ENCODE measurements around the gene TNNI2.
A peak's percentile ranks its signal among the peaks of the same experiment; 100 is the strongest.

The TNNI2 gene

DNA sequence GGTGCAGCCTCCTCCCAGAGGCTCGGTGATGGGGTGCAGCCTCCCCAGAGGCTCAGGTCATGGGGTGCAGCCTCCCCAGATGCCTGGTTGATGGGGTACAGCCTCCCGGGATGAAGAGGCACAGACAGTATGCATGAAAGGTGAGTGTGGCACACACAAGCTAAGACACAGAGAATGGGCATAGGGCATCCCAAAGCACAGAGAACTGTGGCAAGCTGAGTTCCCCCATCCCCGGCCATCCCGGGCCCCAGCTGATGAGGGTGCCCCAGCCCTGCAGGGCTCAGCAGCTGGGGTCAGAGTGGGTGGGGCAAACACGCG, 8.8 kb upstream of the TNNI2 start:
- TF ChIP-seq ZNF184 (tag by site-specific recombination; IDR thresholded peaks at IDR 0.05) (no peak), OSR2 (tag by site-specific recombination; IDR thresholded peaks at IDR 0.05) (no peak), PRDM10 (tag by site-specific recombination; IDR thresholded peaks at IDR 0.05) (no peak)
- TF ChIP-seq, protein P1, sequence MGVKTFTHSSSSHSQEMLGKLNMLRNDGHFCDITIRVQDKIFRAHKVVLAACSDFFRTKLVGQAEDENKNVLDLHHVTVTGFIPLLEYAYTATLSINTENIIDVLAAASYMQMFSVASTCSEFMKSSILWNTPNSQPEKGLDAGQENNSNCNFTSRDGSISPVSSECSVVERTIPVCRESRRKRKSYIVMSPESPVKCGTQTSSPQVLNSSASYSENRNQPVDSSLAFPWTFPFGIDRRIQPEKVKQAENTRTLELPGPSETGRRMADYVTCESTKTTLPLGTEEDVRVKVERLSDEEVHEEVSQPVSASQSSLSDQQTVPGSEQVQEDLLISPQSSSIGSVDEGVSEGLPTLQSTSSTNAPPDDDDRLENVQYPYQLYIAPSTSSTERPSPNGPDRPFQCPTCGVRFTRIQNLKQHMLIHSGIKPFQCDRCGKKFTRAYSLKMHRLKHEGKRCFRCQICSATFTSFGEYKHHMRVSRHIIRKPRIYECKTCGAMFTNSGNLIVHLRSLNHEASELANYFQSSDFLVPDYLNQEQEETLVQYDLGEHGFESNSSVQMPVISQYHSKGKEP (tag by site-specific recombination; IDR thresholded peaks at IDR 0.05), result no peak
- H3K4me3 ChIP-seq (ENCODE audit: low read depth, low read length), result no peak overlapping the region
- ChIA-PET POLR2A (no interaction called here), CTCF (interaction anchor here (0.9 to 8.2 kb wide), 3 partner anchors 137 to 322 kb away, joined by 3 to 261 read pairs (median 116); no protein-coding TSS in a partner anchor)
- no peaks in the 10 kb centered on the region for H3K4me1 ChIP-seq (ENCODE audit: control insufficient read depth, insufficient read depth, low read length)
- H3K9me3 ChIP-seq (ENCODE audit: control insufficient read depth, insufficient read depth, low read depth, low read length), result no peaks in the 10 kb centered on the region
- H3K27ac ChIP-seq (ENCODE audit: extremely low read depth, low read depth, low read length), result no peak overlapping the region
- no peaks in the 10 kb centered on the region for H3K36me3 ChIP-seq (ENCODE audit: control insufficient read depth in 2 of 2, insufficient read depth in 1 of 2, low read length in 2 of 2)

DNA sequence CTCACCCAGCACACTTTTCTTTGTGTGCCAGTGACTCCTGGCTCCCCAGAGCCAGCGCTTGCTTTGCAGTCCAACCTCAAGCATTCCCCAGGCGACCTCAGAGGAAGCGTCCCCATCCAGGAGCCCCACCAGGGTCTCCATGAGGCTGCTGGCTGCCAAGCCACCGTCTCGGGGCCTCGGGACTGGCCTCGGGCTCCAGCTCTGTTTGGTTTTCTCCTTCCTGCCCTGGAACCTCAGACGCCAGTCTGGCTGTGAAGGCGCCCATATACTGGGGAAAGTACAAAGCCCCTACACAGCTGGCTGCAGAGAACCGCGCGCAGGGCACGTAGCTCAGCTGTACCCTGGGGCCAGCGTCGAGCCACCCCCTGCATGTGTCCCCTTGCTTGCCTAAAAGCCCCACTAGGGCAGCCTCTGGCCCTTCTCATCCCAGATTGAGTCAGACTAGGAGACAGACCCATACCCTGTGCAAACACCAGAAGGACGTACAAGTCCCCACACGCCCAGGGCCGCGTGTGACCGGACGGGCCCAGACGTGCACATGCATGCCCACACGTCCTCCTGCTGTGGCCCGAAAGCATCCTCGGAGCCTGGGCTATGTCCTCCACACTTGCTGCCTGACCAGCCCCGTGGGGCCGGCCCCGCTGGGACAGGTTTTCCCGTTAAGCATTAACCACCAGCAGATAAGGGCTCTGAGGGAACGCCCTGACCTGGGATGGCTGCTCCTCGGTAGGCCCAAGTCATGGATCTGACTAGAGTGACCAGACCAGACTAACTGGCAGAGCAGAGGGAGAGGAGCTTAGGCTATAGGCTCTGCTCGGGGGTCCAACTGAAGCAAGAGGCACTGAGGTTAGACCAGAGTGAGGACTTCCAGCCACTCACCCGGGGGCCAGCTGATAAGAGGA, 8.2 kb upstream of the TNNI2 start:
- H3K4me1 ChIP-seq (ENCODE audit: control insufficient read depth, insufficient read depth, low read length), result no peaks in the 10 kb centered on the region
- POLR2A ChIA-PET, result no interaction called here
- CTCF ChIA-PET, result interaction anchor here (0.7 to 8.2 kb wide), 7 partner anchors 13 to 367 kb away, joined by 3 to 261 read pairs (median 3); no protein-coding TSS in a partner anchor

More for the DNA sequence above, 8.2 kb upstream of the TNNI2 start:
- TF ChIP-seq ZNF266 (tag by site-specific recombination; IDR thresholded peaks at IDR 0.05; ENCODE audit: low read depth) (no peak), ZNF560 (tag by site-specific recombination; IDR thresholded peaks at IDR 0.05; ENCODE audit: borderline replicate concordance) (no peak), ZNF610 (tag by site-specific recombination; IDR thresholded peaks at IDR 0.05; ENCODE audit: borderline replicate concordance) (no peak), ZBTB10 (tag by site-specific recombination; IDR thresholded peaks at IDR 0.05) (peak; percentile 26; the same call in 1 of the 2 replicates), KLF8 (tag by site-specific recombination; IDR thresholded peaks at IDR 0.05) (no peak), ZNF37A (tag by site-specific recombination; IDR thresholded peaks at IDR 0.05) (no peak), GLIS2 (tag by site-specific recombination; IDR thresholded peaks at IDR 0.05) (peak; percentile 33; the same call in 1 of the 2 replicates), ZNF366 (tag by site-specific recombination; conservative IDR thresholded peaks at IDR 0.05) (0 out of 2 replicates have a peak, but pooled peaks have one; percentile 12), GLIS1 (tag by site-specific recombination; IDR thresholded peaks at IDR 0.05) (0 out of 2 replicates have a peak, but pooled peaks have one; percentile 37), ZIC2 (tag by site-specific recombination; IDR thresholded peaks at IDR 0.05) (peak; percentile 77), ZFHX2 (tag by site-specific recombination; conservative IDR thresholded peaks at IDR 0.05) (peak; percentile 42), KLF7 (tag by site-specific recombination; IDR thresholded peaks at IDR 0.05; ENCODE audit: borderline replicate concordance) (no peak)
- TF ChIP-seq, protein P2, sequence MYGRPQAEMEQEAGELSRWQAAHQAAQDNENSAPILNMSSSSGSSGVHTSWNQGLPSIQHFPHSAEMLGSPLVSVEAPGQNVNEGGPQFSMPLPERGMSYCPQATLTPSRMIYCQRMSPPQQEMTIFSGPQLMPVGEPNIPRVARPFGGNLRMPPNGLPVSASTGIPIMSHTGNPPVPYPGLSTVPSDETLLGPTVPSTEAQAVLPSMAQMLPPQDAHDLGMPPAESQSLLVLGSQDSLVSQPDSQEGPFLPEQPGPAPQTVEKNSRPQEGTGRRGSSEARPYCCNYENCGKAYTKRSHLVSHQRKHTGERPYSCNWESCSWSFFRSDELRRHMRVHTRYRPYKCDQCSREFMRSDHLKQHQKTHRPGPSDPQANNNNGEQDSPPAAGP (tag by site-specific recombination; IDR thresholded peaks at IDR 0.05), result no peak
- TF ChIP-seq, protein P3, sequence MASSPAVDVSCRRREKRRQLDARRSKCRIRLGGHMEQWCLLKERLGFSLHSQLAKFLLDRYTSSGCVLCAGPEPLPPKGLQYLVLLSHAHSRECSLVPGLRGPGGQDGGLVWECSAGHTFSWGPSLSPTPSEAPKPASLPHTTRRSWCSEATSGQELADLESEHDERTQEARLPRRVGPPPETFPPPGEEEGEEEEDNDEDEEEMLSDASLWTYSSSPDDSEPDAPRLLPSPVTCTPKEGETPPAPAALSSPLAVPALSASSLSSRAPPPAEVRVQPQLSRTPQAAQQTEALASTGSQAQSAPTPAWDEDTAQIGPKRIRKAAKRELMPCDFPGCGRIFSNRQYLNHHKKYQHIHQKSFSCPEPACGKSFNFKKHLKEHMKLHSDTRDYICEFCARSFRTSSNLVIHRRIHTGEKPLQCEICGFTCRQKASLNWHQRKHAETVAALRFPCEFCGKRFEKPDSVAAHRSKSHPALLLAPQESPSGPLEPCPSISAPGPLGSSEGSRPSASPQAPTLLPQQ (tag by site-specific recombination; IDR thresholded peaks at IDR 0.05), result peak; percentile 53
- TF ChIP-seq, protein P4, sequence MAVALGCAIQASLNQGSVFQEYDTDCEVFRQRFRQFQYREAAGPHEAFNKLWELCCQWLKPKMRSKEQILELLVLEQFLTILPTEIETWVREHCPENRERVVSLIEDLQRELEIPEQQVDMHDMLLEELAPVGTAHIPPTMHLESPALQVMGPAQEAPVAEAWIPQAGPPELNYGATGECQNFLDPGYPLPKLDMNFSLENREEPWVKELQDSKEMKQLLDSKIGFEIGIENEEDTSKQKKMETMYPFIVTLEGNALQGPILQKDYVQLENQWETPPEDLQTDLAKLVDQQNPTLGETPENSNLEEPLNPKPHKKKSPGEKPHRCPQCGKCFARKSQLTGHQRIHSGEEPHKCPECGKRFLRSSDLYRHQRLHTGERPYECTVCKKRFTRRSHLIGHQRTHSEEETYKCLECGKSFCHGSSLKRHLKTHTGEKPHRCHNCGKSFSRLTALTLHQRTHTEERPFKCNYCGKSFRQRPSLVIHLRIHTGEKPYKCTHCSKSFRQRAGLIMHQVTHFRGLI (tag by site-specific recombination; IDR thresholded peaks at IDR 0.05), result peak; percentile 36; the same call in 1 of the 2 replicates
- H3K27ac ChIP-seq (ENCODE audit: extremely low read depth, low read depth, low read length), result no peak overlapping the region
- H3K36me3 ChIP-seq (ENCODE audit: control insufficient read depth in 2 of 2, insufficient read depth in 1 of 2, low read length in 2 of 2), result no peaks in the 10 kb centered on the region
- no peaks in the 10 kb centered on the region for H3K9me3 ChIP-seq (ENCODE audit: control insufficient read depth, insufficient read depth, low read depth, low read length)
- no peak overlapping the region for H3K4me3 ChIP-seq (ENCODE audit: low read depth, low read length)

All from HEK293 (cell line).